ENCODE results near the gene DNPEP.
"Not testable (repeated sequence)": the region's sequence is repeated elsewhere in the genome, so short reads cannot be mapped to it uniquely, and the experiment has no call there.

Gene DNPEP

DNA sequence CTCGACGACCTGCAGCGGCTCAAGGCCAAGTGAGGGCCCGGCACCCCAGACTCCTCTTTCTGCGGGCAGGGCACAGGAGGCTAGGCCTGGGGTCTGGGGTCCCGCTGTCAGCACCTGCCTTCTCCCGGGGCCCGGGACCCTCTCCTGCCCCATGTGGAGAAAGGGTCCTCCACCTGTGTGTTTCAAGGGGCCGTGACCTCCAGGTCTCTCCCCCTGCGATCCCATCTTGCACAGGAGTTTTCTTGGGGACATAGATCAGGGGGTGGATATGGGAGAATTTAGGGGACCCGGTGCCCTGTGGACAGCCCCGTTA is 31.3 kb upstream of the DNPEP start:
- DNase-seq, result no peak

- DNase-seq, result no peak
Measured at GRCh38 chr2:219418155-219419011, 30.7 kb upstream of the DNPEP start, which contains the start of gene DES. DES (plus strand) TSS chr2:219418377; CDS start chr2:219418463, 86 bp downstream.

DNA sequence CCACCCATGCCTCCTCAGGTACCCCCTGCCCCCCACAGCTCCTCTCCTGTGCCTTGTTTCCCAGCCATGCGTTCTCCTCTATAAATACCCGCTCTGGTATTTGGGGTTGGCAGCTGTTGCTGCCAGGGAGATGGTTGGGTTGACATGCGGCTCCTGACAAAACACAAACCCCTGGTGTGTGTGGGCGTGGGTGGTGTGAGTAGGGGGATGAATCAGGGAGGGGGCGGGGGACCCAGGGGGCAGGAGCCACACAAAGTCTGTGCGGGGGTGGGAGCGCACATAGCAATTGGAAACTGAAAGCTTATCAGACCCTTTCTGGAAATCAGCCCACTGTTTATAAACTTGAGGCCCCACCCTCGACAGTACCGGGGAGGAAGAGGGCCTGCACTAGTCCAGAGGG is 29.7 kb upstream of the DNPEP start:
- DNase-seq, result no peak

- DNase-seq, result no peak
Measured at GRCh38 chr2:219416938-219417337, 29.2 kb upstream of the DNPEP start.

- no peak for DNase-seq
Measured at GRCh38 chr2:219416235-219416602, 28.5 kb upstream of the DNPEP start.

- no peak for DNase-seq
Measured at GRCh38 chr2:219415580-219416234, 28.0 kb upstream of the DNPEP start.

GRCh38 chr2:219414857-219415256 is 27.1 kb upstream of the DNPEP start:
- no peak for DNase-seq

DNA sequence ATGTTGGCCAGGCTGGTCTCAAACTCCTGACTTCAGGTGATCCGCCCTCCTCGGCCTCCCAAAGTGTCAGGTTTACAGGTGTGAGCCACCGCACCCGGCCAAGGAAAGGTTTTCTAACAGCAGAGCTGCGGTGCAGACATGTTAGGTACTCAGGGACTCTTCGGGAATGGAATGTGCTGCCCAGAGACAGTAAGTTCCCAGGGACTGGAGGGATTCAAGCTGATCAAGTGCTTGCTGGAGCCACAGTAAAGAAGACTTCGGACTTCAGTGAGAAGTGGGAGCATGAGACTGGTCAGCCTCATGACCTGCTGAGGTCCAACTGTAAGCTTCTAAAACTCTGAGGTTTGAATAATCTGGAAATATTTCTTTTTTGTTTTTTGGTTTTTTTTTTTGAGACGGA is 22.7 kb upstream of the DNPEP start:
- DNase-seq, result peak; percentile 34

DNA sequence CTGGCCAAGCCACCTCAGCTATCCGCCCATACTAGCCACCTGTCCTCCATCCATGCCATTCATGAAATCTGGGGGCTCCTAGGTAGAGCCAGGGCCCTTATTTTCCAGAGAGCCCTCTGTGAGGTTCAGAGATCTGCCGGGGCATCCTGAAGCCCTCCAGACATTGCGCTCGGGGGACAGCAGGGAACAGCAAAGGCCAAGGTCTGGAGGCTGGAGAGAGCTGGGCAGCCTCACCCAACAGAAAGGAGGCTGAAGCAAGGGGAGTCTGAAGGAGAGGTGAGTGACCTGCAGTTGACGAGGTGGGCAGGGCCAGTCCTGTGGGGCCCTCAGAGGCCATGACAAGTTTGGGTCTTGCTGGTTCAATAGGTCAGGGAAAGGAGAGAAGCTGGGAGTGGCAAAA is 21.9 kb upstream of the DNPEP start:
- DNase-seq, result peak; percentile 37

GRCh38 chr2:219408631-219409030 is 20.9 kb upstream of the DNPEP start:
- no peak for DNase-seq

DNA sequence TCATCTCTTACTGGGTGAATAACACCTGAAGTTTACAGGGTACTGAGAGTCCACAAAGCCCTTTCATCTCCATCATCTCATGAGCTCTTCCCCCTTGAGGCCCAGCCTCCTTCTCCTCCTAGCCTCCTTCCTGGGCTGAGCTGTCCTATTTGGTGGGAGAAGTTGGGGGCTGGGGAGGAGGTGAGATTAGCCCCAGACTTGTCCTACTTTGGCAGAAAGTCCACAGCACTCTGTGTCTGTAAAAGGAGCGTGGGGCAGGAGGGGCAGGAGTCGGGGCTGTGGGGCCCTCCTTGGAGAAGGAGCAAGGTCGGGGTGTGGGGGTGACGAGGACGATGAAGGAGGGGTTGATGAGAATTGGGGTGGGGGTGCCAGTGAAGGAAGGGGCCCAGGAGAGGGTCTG is 20.5 kb upstream of the DNPEP start:
- DNase-seq, result no peak

DNA sequence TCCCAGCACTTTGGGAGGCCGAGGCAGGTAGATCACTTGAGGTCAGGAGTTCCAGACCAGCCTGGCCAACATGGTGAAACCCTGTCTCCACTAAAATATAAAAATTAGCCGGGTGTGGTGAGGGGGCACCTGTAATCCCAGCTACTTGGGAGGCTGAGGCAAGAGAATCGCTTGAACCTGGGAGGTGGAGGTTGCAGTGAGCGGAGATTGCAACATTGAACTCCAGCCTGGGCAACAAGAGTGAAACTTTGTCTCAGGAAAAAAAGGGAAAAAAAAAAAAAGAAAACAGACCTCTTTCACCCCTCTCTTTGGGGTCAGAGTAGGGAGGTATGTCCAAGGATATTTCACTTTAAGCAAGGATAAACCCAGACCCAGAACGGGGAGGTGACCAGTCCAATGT is 19.6 kb upstream of the DNPEP start:
- DNase-seq, result not testable (repeated sequence)

GRCh38 chr2:219406861-219407230 is 19.1 kb upstream of the DNPEP start:
- peak; percentile 27 for DNase-seq

- peak; percentile 17 for DNase-seq
Measured at GRCh38 chr2:219405958-219406860, 18.5 kb upstream of the DNPEP start.

GRCh38 chr2:219405451-219405850 is 17.7 kb upstream of the DNPEP start:
- no peak for DNase-seq

- no peak for DNase-seq
Measured at GRCh38 chr2:219404954-219405353, 17.2 kb upstream of the DNPEP start.

- DNase-seq, result peak; percentile 50
Measured at GRCh38 chr2:219404291-219404910, 16.7 kb upstream of the DNPEP start.

DNA sequence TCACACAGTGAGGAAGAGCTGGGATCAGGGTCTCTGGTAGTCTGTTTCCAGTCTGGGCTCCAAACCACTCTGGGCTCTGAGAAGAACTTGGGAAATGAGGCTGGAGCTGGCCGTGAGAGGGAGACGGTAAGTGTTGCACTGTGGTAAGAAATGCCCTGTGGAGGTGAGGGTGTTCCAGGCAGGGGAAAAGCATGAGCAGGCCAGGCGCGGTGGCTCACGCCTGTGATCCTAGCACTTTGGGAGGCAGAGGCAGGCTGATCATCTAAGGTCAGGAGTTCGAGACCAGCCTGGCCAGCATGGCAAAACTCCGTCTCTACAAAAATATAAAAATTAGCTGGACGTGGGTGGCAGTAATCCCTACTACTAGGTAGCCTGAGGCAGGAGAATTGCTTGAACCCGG is 16.1 kb upstream of the DNPEP start:
- no peak for DNase-seq

GRCh38 chr2:219402665-219403515 is 15.2 kb upstream of the DNPEP start:
- peak; percentile 84 for DNase-seq

- no peak for DNase-seq
Measured at GRCh38 chr2:219401606-219402005, 13.9 kb upstream of the DNPEP start.

- no peak for DNase-seq
Measured at GRCh38 chr2:219400562-219400961, 12.8 kb upstream of the DNPEP start.

All from activated effector memory CD4-positive, alpha-beta T cell treated with anti-CD3 and anti-CD28 coated beads, Interleukin-2, amount 50 U/mL, for 16 hours (primary cell).